ENCODE data around the gene RAET1G. TPM values are rescaled to one million over a fixed set of nuclear protein-coding genes. Genes with fewer than 3 reads are reported as not detected.

RAET1G gene
- total and polyA plus RNA-seq, 2 donors (not counting 3 experiments of a cell fraction or from before 2014, with no cell fraction given), result 1.6 to 2.1 TPM

DNA sequence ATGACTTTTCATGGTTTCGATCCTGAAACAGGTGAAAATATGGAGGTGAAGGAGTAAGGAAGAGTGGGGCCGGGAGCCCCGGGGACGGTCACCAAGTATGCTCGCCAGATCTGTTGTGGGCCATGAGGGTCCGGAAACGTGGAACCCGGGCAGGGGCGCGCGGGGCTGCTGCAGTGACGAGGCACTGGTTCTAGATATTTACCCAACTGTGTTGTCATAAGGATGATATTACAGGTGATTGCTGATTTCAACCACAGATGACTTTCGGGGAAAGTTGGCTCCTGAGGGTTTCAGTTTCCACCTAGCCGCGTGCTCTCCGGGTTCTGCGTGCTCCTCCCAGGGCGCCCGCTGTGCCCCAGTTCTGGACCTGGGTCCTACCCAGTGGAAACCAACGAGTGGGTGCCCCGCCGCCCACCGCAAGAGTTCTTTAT, 12.2 kb downstream of the RAET1G start:
- Histone ChIP-seq H3K79me2 (ENCODE audit: control insufficient read depth, insufficient read depth, low read length) (no peaks in the 10 kb centered on the region), H3K9me3 (replicated peaks; ENCODE audit: control insufficient read depth, insufficient read depth, low read length) (no peaks in the 10 kb centered on the region), H3K4me2 (ENCODE audit: insufficient read depth, low read length) (no peak overlapping the region), H3K4me1 (ENCODE audit: control insufficient read depth, extremely low read depth, insufficient read depth, low read length) (no peaks in the 10 kb centered on the region), H3K9me1 (replicated peaks; ENCODE audit: control insufficient read depth, extremely low read depth, insufficient read depth, low read length) (no peaks in the 10 kb centered on the region), H3K36me3 (ENCODE audit: control insufficient read depth in 2 of 2, extremely low read depth in 1 of 2, insufficient read depth in 2 of 2, low read length in 2 of 2) (no peaks in the 10 kb centered on the region), H4K20me1 (replicated peaks; ENCODE audit: control insufficient read depth, extremely low read depth, insufficient read depth, low read length) (no peaks in the 10 kb centered on the region), H3K27ac (ENCODE audit: insufficient read depth, low read depth, low read length) (no peak overlapping the region), H3K4me3 (replicated peaks in 1 of 3; ENCODE audit: insufficient read depth in 1 of 3, low read depth in 1 of 3, low read length in 3 of 3) (no peak overlapping the region), H3K27me3 (ENCODE audit: control insufficient read depth in 2 of 2, insufficient read depth in 2 of 2, low read length in 2 of 2) (peaks cover 6 to 8% of the 10 kb centered on the region in 2 experiments), H3K9ac (replicated peaks; ENCODE audit: extremely low read depth, insufficient read depth, low read length) (no peak overlapping the region), H2AFZ (ENCODE audit: low read depth, low read length) (no peak overlapping the region)
- no TSS peak for BruUV-seq (replicated peaks)
- dilution Hi-C loops (cut with MboI; ENCODE audit: extremely low pct_ligation_motif_present, low sequenced_read_pairs) (no loop called here), intact Hi-C loops (cut with micrococcal nuclease) (no loop called here)
- no peak for TF ChIP-seq JUN (IDR thresholded peaks at IDR 0.05; ENCODE audit: borderline replicate concordance, insufficient read depth, insufficient read length, low read depth)
- no peak for TF ChIP-seq GATA2 (IDR thresholded peaks at IDR 0.05; ENCODE audit: insufficient read depth, insufficient read length, low read depth, low read length)
- no peak for TF ChIP-seq POLR2A (IDR thresholded peaks at IDR 0.05; ENCODE audit: low read depth, low read length)
- TF ChIP-seq POLR2AphosphoS5 (IDR thresholded peaks at IDR 0.05; ENCODE audit: insufficient read depth, low read depth, low read length), result no peak
- TF ChIP-seq EZH2 (IDR thresholded peaks at IDR 0.05; ENCODE audit: borderline replicate concordance, low read depth, low read length, severe bottlenecking), result no peak
- TF ChIP-seq, protein P1, sequence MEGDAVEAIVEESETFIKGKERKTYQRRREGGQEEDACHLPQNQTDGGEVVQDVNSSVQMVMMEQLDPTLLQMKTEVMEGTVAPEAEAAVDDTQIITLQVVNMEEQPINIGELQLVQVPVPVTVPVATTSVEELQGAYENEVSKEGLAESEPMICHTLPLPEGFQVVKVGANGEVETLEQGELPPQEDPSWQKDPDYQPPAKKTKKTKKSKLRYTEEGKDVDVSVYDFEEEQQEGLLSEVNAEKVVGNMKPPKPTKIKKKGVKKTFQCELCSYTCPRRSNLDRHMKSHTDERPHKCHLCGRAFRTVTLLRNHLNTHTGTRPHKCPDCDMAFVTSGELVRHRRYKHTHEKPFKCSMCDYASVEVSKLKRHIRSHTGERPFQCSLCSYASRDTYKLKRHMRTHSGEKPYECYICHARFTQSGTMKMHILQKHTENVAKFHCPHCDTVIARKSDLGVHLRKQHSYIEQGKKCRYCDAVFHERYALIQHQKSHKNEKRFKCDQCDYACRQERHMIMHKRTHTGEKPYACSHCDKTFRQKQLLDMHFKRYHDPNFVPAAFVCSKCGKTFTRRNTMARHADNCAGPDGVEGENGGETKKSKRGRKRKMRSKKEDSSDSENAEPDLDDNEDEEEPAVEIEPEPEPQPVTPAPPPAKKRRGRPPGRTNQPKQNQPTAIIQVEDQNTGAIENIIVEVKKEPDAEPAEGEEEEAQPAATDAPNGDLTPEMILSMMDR (IDR thresholded peaks at IDR 0.05; ENCODE audit: extremely low read depth in 1 of 2, insufficient read depth in 1 of 2, low read depth in 1 of 2, low read length in 2 of 2), result no peak
- TF ChIP-seq, protein P2, sequence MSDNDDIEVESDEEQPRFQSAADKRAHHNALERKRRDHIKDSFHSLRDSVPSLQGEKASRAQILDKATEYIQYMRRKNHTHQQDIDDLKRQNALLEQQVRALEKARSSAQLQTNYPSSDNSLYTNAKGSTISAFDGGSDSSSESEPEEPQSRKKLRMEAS (IDR thresholded peaks at IDR 0.05; ENCODE audit: insufficient read depth, insufficient read length), result no peak
- TF ChIP-seq MYC (IDR thresholded peaks at IDR 0.05; ENCODE audit: low read depth, low read length), result no peak
- no peak for TF ChIP-seq FOS (IDR thresholded peaks at IDR 0.05; ENCODE audit: borderline replicate concordance, insufficient read depth, low read length)
- POLR2A ChIA-PET, result no interaction called here
- DNase-seq (ENCODE audit: low read depth, low spot score), result no peak
- FAIRE-seq, result no peak
- CTCF ChIA-PET, result no interaction called here

All from endothelial cell of umbilical vein (primary cell).